ENCODE results near the gene LECT2. TPM values are rescaled to one million over a fixed set of nuclear protein-coding genes. Genes with fewer than 3 reads are reported as not detected.

Gene LECT2
- total RNA-seq, 1 experiment from 2014 or later: not detected

DNA sequence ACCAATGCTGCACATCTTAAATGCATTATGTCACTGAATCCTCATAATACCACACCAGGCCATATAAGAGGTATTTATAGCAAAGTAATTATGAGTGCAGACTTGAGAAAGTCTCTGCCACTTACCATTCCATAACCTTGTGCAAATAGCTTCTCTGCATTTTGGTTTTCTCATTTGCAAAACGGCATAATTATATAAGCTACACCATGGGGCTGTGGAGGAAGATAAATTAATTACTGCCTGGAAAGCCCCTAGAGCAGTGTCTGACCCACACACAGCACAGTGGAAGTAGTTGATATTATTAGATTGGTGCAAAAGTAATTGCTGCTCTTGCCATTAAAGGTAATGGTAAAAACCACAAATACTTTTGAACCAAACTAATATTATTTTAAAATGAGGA is 49.6 kb downstream of the LECT2 start:
- DNase-seq (ENCODE audit: low read depth, low spot score) (no peak), ATAC-seq (no peak)
- Histone ChIP-seq H3K27me3 (ENCODE audit: insufficient read depth, low read length) (peaks cover 77% of the 10 kb centered on the region), H3K9me2 (ENCODE audit: insufficient read depth) (no peaks in the 10 kb centered on the region), H3K4me2 (ENCODE audit: low read length) (no peak overlapping the region), H2AFZ (ENCODE audit: low read depth, low read length, poor library complexity, severe bottlenecking) (no peak overlapping the region), H4K20me1 (ENCODE audit: insufficient read depth) (no peaks in the 10 kb centered on the region), H3K4me3 (replicated peaks in 1 of 2; ENCODE audit: low read depth in 1 of 2, low read length in 2 of 2) (no peak overlapping the region), H3K36me3 (ENCODE audit: control insufficient read depth in 1 of 2, insufficient read depth in 2 of 2, low read length in 2 of 2) (no peaks in the 10 kb centered on the region), H3K4me1 (ENCODE audit: control insufficient read depth in 1 of 2, insufficient read depth in 2 of 2, low read length in 2 of 2) (no peaks in the 10 kb centered on the region), H3K79me2 (ENCODE audit: insufficient read depth, low read length) (no peaks in the 10 kb centered on the region), H3K9ac (ENCODE audit: low read length) (no peak overlapping the region), H3K9me3 (ENCODE audit: control insufficient read depth in 1 of 2, insufficient read depth in 1 of 2, low read depth in 1 of 2, low read length in 2 of 2) (no peaks in the 10 kb centered on the region), H3K27ac (ENCODE audit: low read depth, low read length) (no peak overlapping the region)
- TF ChIP-seq, protein P1, sequence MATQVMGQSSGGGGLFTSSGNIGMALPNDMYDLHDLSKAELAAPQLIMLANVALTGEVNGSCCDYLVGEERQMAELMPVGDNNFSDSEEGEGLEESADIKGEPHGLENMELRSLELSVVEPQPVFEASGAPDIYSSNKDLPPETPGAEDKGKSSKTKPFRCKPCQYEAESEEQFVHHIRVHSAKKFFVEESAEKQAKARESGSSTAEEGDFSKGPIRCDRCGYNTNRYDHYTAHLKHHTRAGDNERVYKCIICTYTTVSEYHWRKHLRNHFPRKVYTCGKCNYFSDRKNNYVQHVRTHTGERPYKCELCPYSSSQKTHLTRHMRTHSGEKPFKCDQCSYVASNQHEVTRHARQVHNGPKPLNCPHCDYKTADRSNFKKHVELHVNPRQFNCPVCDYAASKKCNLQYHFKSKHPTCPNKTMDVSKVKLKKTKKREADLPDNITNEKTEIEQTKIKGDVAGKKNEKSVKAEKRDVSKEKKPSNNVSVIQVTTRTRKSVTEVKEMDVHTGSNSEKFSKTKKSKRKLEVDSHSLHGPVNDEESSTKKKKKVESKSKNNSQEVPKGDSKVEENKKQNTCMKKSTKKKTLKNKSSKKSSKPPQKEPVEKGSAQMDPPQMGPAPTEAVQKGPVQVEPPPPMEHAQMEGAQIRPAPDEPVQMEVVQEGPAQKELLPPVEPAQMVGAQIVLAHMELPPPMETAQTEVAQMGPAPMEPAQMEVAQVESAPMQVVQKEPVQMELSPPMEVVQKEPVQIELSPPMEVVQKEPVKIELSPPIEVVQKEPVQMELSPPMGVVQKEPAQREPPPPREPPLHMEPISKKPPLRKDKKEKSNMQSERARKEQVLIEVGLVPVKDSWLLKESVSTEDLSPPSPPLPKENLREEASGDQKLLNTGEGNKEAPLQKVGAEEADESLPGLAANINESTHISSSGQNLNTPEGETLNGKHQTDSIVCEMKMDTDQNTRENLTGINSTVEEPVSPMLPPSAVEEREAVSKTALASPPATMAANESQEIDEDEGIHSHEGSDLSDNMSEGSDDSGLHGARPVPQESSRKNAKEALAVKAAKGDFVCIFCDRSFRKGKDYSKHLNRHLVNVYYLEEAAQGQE (IDR thresholded peaks at IDR 0.05; ENCODE audit: low read depth): no peak
- TF ChIP-seq CBX3 (IDR thresholded peaks at IDR 0.05; ENCODE audit: low read depth): no peak
- no peak for TF ChIP-seq SP1 (IDR thresholded peaks at IDR 0.05; ENCODE audit: low read depth)
- no peak for TF ChIP-seq ZFX (IDR thresholded peaks at IDR 0.05)
- TF ChIP-seq POLR2AphosphoS5 (IDR thresholded peaks at IDR 0.05; ENCODE audit: low read depth, low read length): no peak
- ChIA-PET CTCF (no interaction called here), POLR2A (no interaction called here), RAD21 (ENCODE audit: low non-redundant PET in 1 of 2, low total read pairs in 2 of 2, uncharacterized antibody in 2 of 2, unreplicated experiment in 2 of 2) (no interaction called here)
- intact Hi-C loops (cut with micrococcal nuclease): no loop called here
- no TSS peak for BruUV-seq (replicated peaks)

DNA sequence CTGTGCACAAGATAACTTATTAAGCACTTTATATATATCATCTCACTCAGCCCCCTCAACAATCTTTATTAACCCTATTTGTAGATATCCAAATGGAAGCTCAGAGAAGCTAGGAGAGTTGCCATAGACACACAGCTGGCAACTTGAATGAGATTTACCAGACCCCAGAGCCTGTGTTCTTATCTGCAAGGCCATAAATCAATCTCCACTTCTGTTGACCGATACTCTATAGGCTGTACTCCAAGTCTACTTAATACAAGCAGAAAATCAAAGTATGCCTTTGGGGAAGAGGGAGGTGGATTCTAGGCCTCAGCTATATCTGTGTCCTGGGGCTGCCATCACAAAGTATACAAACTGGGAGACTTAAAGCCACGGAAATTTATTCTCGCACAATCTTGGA is 53.1 kb downstream of the LECT2 start:
- Histone ChIP-seq H3K9me3 (ENCODE audit: control insufficient read depth in 1 of 2, insufficient read depth in 1 of 2, low read depth in 1 of 2, low read length in 2 of 2) (no peaks in the 10 kb centered on the region), H3K4me3 (replicated peaks in 1 of 2; ENCODE audit: low read depth in 1 of 2, low read length in 2 of 2) (no peak overlapping the region), H3K36me3 (ENCODE audit: control insufficient read depth in 1 of 2, insufficient read depth in 2 of 2, low read length in 2 of 2) (no peaks in the 10 kb centered on the region), H3K27ac (ENCODE audit: low read depth, low read length) (no peak overlapping the region), H3K9ac (ENCODE audit: low read length) (no peak overlapping the region), H3K4me1 (ENCODE audit: control insufficient read depth in 1 of 2, insufficient read depth in 2 of 2, low read length in 2 of 2) (no peaks in the 10 kb centered on the region), H3K79me2 (ENCODE audit: insufficient read depth, low read length) (no peaks in the 10 kb centered on the region), H3K9me2 (ENCODE audit: insufficient read depth) (no peaks in the 10 kb centered on the region), H4K20me1 (ENCODE audit: insufficient read depth) (no peaks in the 10 kb centered on the region), H3K27me3 (ENCODE audit: insufficient read depth, low read length) (peaks cover 74% of the 10 kb centered on the region), H3K4me2 (ENCODE audit: low read length) (no peak overlapping the region), H2AFZ (ENCODE audit: low read depth, low read length, poor library complexity, severe bottlenecking) (no peak overlapping the region)
- ChIA-PET POLR2A (no interaction called here), CTCF (no interaction called here), RAD21 (ENCODE audit: low non-redundant PET in 1 of 2, low total read pairs in 2 of 2, uncharacterized antibody in 2 of 2, unreplicated experiment in 2 of 2) (no interaction called here)
- BruUV-seq (replicated peaks): no TSS peak
- TF ChIP-seq, protein P2, sequence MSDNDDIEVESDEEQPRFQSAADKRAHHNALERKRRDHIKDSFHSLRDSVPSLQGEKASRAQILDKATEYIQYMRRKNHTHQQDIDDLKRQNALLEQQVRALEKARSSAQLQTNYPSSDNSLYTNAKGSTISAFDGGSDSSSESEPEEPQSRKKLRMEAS (IDR thresholded peaks at IDR 0.05): no peak
- TF ChIP-seq EGR1 (IDR thresholded peaks at IDR 0.05; ENCODE audit: low read depth) (no peak), ZFX (IDR thresholded peaks at IDR 0.05) (no peak), EZH2phosphoT487 (IDR thresholded peaks at IDR 0.05; ENCODE audit: borderline replicate concordance) (no peak), SP1 (IDR thresholded peaks at IDR 0.05; ENCODE audit: low read depth) (no peak)
- TF ChIP-seq, protein P3, sequence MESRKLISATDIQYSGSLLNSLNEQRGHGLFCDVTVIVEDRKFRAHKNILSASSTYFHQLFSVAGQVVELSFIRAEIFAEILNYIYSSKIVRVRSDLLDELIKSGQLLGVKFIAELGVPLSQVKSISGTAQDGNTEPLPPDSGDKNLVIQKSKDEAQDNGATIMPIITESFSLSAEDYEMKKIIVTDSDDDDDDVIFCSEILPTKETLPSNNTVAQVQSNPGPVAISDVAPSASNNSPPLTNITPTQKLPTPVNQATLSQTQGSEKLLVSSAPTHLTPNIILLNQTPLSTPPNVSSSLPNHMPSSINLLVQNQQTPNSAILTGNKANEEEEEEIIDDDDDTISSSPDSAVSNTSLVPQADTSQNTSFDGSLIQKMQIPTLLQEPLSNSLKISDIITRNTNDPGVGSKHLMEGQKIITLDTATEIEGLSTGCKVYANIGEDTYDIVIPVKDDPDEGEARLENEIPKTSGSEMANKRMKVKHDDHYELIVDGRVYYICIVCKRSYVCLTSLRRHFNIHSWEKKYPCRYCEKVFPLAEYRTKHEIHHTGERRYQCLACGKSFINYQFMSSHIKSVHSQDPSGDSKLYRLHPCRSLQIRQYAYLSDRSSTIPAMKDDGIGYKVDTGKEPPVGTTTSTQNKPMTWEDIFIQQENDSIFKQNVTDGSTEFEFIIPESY (IDR thresholded peaks at IDR 0.05; ENCODE audit: extremely low read depth, insufficient replicate concordance, low read length): no peak
- DNase-seq (ENCODE audit: low read depth, low spot score) (no peak), ATAC-seq (no peak)
- intact Hi-C loops (cut with micrococcal nuclease): loop anchor here (5.0 kb wide), 1 partner anchor 36 kb away; no protein-coding TSS in a partner anchor

Measured in HCT116 (cell line).